ENCODE measurements around the gene GSTO1.
"Not testable (repeated sequence)": the region's sequence is repeated elsewhere in the genome, so short reads cannot be mapped to it uniquely, and the experiment has no call there.

GSTO1 gene

DNA sequence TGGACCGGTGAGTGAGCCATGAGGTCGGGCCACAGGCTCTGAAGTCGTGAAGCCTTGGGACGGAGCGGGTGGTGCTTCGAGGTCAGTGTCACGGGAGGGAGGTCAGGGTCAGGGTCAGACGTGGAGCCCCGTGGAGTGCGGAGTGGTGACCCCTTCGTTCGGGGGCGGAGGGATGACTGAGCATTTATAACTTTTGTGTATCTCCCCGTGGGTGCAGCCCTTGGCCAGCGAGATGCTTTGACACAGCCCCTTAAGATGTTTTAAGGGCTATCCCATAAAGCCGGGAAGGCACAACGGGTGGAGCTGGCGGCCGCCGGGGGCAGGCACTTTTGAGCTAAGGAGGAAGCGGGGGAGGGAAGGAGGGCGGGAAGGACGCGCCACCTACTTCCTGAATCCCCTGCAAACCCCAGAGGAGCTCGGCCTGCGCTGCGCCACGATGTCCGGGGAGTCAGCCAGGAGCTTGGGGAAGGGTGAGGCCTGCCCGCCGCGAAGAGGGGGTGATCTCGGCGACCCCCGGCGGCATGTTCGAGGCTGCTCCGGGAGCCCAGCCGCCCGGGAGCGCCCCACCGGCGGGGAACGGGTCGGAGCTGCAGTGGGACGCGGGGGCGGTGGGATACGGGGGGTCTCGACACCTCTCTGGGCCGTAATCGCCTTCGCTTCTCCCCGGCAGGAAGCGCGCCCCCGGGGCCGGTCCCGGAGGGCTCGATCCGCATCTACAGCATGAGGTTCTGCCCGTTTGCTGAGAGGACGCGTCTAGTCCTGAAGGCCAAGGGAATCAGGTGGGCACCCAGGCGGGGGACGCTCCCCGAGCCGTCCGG is at the start of gene GSTO1:
Gene GSTO1, plus strand, starts transcription at position 400 of the 818 bp plus-strand sequence. Its CDS starts 37 bp downstream, at position 437.
- DNase-seq: peak; percentile 92
- in situ Hi-C loops (cut with MboI; ENCODE audit: low pct_unique_long_range_greater_than_20kb, low sequenced_read_pairs): no loop called here

DNA sequence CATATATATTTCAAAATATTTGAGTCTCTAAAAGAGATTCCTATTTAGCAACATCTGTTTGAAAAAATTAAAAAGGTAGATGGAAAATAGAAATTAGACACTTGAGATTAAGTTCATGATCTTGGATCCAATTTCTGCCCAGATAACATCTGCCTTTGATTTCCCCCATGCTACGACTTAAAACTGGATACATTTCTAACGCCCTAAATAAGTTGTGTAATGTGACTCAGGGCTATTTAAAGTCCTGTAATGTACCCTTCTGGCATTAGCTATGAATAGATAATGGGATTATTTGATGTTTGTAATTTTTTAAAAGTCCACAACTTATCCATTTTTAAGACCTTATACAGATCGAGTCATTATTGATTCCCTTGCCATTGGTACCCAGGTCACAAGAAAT is 46.0 kb upstream of the GSTO1 start:
- in situ Hi-C loops (cut with MboI; ENCODE audit: low pct_unique_long_range_greater_than_20kb, low sequenced_read_pairs): no loop called here
- DNase-seq: no peak

DNA sequence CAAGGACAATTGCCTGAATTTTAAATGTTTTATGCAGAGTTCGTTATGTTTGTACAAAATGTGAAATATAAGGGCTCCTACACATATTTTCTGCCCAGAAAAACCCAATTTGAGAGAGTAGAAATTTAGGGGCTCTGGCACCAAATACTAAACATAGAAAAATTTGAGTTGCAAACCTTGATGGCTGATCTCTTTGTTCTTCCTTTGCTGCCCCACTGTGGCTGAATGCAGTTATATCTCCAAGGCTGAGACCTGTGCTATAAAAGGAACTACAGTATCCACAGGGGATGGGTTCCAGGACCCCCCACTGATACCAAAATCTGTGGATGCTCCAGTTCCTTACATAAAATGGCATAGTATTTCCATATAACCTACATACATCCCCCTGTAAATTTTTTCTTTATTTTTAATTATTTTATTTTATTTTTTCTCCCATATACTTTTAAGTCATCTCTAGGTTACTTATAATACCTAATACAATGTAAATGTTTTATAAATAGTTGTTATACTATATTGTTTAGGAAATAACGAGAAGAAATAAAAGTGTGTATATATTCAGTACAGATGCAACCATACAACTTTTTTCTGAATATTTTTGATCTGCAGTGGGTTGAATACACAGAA is 45.0 kb upstream of the GSTO1 start:
- in situ Hi-C loops (cut with MboI; ENCODE audit: low pct_unique_long_range_greater_than_20kb, low sequenced_read_pairs): no loop called here
- peak; percentile 52 for DNase-seq

GRCh38 chr10:104216631-104217030 is 38.1 kb upstream of the GSTO1 start:
- no peak for DNase-seq
- in situ Hi-C loops (cut with MboI; ENCODE audit: low pct_unique_long_range_greater_than_20kb, low sequenced_read_pairs): no loop called here

- DNase-seq: peak; percentile 39
- in situ Hi-C loops (cut with MboI; ENCODE audit: low pct_unique_long_range_greater_than_20kb, low sequenced_read_pairs): no loop called here
Measured at GRCh38 chr10:104218751-104219150, 35.9 kb upstream of the GSTO1 start.

GRCh38 chr10:104220522-104220921 is 34.2 kb upstream of the GSTO1 start:
- in situ Hi-C loops (cut with MboI; ENCODE audit: low pct_unique_long_range_greater_than_20kb, low sequenced_read_pairs): no loop called here
- DNase-seq: no peak

DNA sequence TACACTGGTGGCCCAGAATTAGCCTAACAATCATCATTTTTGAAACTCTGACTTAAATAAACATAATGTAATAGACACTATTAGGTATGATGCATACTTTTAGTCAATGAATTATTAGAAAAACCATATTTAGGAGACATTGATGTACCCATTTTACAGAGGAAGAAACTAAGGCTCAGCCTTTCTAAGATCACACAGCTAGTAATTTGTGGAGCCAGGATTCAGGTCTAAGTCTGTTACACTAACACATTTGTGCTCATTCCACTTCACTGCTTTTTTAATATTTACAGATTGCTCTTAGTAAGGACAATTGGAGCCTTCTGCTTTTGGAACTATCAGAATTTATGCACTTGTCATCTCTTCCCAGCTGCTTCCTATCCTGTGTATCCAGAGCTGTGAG is 31.4 kb upstream of the GSTO1 start:
- no peak for DNase-seq
- in situ Hi-C loops (cut with MboI; ENCODE audit: low pct_unique_long_range_greater_than_20kb, low sequenced_read_pairs): no loop called here

- in situ Hi-C loops (cut with MboI; ENCODE audit: low pct_unique_long_range_greater_than_20kb, low sequenced_read_pairs): no loop called here
- DNase-seq: no peak
Measured at GRCh38 chr10:104230490-104230889, 24.2 kb upstream of the GSTO1 start.

GRCh38 chr10:104231784-104232612 is 22.7 kb upstream of the GSTO1 start, which contains the start of gene CFAP43:
Gene CFAP43, minus strand, starts transcription at chr10:104232364. Its CDS starts 118 bp downstream, at chr10:104232246.
- in situ Hi-C loops (cut with MboI; ENCODE audit: low pct_unique_long_range_greater_than_20kb, low sequenced_read_pairs): no loop called here
- peak; percentile 97 for DNase-seq

GRCh38 chr10:104232613-104233102 is 22.0 kb upstream of the GSTO1 start:
- in situ Hi-C loops (cut with MboI; ENCODE audit: low pct_unique_long_range_greater_than_20kb, low sequenced_read_pairs): no loop called here
- no peak for DNase-seq

DNA sequence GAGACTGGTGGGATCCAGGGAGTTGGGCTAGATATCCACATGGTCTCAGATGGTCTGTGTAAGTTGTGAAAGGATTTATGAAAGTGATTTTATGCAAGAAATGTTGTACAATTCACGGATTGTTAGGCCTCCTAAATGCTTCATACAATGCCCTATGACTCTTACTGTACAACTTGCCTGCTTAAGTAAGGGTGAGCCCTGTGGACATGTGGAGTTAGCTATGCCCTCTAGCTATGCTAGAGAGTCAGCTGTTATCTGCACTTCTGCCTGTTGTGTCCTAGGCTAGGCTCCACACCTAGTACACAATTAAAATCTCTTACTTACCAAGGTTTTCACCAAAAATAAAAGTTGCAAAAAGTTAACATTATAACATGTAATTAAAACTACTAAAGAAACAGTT is 20.9 kb upstream of the GSTO1 start:
- no peak for DNase-seq
- in situ Hi-C loops (cut with MboI; ENCODE audit: low pct_unique_long_range_greater_than_20kb, low sequenced_read_pairs): no loop called here

- in situ Hi-C loops (cut with MboI; ENCODE audit: low pct_unique_long_range_greater_than_20kb, low sequenced_read_pairs): no loop called here
Measured at GRCh38 chr10:104234934-104235333, 19.8 kb upstream of the GSTO1 start.

DNA sequence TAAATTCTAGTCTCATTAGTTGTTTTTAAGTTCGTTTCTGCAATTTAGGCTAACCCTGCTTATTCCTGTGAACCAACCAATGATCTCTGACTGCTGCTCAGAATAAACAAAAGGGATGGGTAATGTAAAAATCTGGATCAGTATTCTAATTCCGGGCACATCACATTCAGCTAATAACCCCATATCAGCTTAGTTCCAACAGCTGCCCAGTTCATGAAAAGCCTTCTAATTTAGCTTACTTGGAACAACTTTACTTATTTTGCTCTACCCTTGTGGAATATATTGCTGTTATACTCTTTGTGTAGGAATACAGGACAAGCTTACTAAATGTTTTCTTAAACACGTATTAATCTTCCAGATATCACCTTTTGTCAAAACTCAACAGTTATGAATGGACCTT is 18.9 kb upstream of the GSTO1 start:
- no peak for DNase-seq
- in situ Hi-C loops (cut with MboI; ENCODE audit: low pct_unique_long_range_greater_than_20kb, low sequenced_read_pairs): no loop called here

More at GRCh38 chr10:104234934-104235333, 19.8 kb upstream of the GSTO1 start:
- DNase-seq: no peak

- in situ Hi-C loops (cut with MboI; ENCODE audit: low pct_unique_long_range_greater_than_20kb, low sequenced_read_pairs): no loop called here
- DNase-seq: no peak
Measured at GRCh38 chr10:104240078-104240477, 14.6 kb upstream of the GSTO1 start.

DNA sequence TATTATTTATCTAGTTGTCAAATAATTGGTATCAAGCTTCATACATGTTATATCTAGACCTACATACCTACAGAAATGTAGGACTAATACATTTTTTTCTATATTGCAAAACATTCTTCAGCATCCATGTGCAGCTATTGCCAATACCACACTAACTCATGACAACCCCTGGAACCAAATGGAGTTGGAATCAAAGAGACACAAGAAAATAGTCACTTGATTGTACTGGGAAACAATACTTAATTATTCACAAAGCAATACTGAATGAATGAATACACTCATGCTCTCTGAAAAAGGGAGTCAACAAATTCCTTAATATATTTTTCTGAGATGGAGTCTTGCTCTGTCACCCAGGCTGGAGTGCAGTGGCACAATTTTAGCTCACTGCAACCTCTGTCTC is 12.1 kb upstream of the GSTO1 start:
- DNase-seq: no peak
- in situ Hi-C loops (cut with MboI; ENCODE audit: low pct_unique_long_range_greater_than_20kb, low sequenced_read_pairs): no loop called here

- in situ Hi-C loops (cut with MboI; ENCODE audit: low pct_unique_long_range_greater_than_20kb, low sequenced_read_pairs); DNase-seq: not testable (repeated sequence)
Measured at GRCh38 chr10:104243009-104243408, 11.7 kb upstream of the GSTO1 start.

GRCh38 chr10:104243512-104243911 is 11.2 kb upstream of the GSTO1 start:
- in situ Hi-C loops (cut with MboI; ENCODE audit: low pct_unique_long_range_greater_than_20kb, low sequenced_read_pairs): no loop called here
- DNase-seq: no peak

DNA sequence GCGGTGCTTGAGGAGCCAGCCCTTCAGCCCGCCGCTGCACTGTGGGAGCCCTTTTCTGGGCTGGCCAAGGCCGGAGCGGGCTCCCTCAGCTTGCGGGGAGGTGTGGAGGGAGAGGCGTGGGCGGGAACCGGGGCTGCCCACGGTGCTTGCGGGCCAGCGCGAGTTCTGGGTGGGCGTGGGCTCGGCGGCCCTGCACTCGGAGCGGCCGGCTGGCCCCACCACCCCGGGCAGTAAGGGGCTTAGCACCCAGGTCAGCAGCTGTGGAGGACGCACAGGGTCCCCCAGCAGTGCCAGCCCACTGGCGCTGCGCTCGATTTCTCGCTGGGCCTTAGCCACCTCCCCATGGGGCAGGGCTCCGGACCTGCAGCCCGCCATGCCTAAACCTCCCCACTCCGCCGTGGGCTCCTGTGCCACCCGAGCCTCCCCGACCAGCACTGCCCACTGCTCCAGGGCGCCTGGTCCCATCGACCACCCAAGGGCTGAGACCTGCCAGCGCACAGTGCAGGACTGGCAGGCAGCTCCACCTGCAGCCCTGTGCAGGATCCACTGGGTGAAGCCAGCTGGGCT is 9.5 kb upstream of the GSTO1 start:
- in situ Hi-C loops (cut with MboI; ENCODE audit: low pct_unique_long_range_greater_than_20kb, low sequenced_read_pairs): no loop called here

DNA sequence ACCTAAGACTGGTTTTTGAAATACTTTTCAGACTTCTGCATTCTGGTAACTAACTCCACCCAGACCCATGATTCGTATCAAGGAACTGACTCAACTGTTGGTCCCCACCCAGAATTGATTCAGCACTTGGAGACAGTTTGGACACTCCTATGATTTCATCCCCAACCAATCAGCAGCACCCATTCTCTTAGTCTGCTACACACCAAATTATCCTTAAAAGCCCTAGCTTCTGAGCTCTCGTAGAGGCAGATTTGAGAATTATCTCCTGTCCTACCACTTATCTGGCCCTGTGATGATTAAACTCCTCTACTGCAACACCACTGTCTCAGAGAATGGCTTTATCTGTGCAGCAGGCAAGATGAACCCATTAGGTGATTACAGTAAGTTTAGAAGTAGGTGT is 7.7 kb upstream of the GSTO1 start:
- in situ Hi-C loops (cut with MboI; ENCODE audit: low pct_unique_long_range_greater_than_20kb, low sequenced_read_pairs): no loop called here
- no peak for DNase-seq

More for the DNA sequence above, 9.5 kb upstream of the GSTO1 start:
- no peak for DNase-seq

Measured in KBM-7 (cell line).